Fibroblast of skin of left biceps (primary cell): ENCODE measurements around the gene STARD10.

Experiments used
- DNase-seq, 2 experiments: peaks; one replicate each; pipeline ENCODE4 v3.0.0-alpha.2; 2013; ENCODE audit warnings: low read depth in 2 of 2

The STARD10 gene

GRCh38 chr11:72763823-72764222 lies 30.0 kb downstream of the STARD10 start:
- DNase-seq: no peak

- DNase-seq: no peak
These were observed 31.1 kb downstream of the STARD10 start for GRCh38 chr11:72762641-72763304.

DNA sequence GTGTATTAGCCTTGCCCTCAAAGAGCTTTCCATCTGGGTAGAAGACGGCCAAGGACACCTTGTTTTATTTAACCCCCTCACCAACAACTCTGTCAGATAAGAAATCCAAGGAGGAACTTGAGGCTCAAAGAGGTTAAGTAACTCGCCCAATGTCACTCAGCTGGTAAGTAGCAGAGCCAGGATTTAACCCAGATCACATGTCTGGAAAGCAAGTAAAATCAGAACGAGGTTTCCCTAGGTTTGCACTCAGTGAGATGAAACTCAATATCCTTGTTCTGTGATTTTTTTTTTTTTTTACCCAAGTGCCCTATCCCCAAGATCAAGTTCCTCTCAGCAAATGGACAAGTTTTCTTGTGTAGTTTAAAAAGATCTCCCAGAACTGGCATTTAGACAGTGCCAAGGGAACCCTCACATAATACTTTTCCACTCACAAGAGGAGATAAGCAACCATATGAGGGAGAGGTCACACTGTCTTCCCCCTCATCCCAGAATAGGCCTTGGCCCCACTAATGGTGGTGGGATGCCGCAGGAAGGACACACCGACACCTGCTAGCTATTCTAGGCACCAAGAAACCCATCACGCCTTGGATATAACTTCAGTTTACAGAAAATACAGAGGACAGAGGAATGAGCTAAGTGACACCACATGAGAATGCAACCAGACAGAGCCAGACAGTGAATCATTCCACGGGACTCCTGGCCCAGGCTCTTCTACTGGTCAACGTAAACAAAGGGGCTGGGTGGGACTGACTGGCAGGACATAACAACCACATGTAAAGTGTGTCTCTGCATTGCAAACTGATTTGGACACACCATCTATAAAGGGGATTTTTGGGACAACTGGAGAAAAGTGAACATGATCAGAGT lies 33.1 kb downstream of the STARD10 start:
- no peak for DNase-seq

GRCh38 chr11:72759468-72759985 lies 34.3 kb downstream of the STARD10 start:
- DNase-seq: no peak

- peak; percentile 66 to 71 for DNase-seq
These were observed 35.0 kb downstream of the STARD10 start for GRCh38 chr11:72758690-72759389.

GRCh38 chr11:72758304-72758689 lies 35.5 kb downstream of the STARD10 start:
- no peak for DNase-seq

DNA sequence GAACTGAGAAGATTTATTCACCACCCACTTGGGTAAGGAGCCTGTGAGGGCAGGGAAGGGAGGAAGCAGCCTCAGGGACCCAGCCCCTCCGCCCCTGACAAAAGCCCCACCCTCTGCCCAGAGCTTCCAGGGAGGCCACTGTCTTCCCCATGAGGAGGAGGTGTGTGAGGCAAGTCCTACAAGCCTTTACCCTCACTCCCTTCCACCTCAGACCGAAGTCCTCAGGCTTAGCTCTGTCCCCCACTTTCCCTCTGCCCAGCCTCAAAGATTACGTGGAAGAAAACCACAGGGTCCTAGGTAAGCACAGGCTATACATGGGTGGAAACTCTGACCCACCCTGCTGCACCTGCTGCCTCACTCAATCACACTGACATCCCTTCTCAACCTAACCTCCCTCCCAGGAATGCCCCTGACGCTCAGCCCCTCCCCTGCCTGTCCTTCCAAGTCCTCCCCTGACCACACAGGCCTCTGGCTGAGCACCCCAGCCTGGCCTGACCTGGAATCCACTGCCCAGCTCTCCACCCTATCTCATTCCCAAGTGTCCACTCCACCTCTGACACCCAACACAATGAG lies 38.0 kb downstream of the STARD10 start:
- DNase-seq: no peak

DNA sequence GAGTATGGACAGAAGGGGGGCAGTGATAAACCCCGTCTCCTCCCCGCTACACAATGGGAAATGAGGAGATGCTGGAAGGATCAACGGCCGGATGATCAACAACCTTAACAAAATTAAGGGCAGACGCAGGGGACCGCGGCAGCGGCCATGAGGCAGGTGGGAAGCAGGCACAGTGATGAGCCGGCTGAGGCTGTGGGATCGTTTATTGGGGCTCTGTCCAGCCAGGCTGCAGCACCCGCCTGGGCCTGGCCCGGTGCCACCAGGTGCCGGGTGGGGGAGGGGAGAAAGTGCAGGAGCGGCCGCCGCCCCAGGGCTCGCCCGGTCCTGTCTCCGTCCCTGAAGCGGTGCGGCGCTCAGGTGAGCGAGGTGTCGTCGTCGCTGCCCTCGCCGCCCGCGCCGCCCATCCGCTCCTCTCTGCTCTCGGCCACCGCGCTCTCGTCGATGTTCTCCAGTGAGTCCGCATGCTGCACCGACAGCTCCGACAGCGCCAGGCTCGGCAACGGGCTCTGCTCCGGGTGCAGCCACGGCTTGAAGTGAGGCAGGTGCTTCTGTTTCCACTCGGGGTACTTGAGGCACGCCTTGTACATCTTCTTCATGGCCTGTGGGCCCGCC lies 39.2 kb downstream of the STARD10 start:
- DNase-seq: no peak

DNA sequence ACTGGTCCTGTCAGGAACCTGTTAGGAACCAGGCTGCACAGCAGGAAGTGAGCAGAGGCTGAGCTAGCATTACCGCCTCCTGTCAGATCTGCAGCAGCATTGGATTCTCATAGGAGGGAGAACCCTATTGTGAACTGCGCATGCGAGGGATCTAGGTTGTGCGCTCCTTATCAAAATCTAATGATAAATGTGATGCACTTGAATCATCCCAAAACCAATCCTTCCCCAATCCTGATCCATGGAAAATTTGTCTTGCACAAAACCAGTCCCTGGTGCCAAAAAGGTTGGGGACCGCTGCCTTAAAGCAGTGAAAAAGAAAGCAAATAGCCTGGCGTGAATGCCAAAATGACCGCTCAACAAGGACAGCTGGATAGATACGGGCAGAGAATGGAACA lies 39.7 kb downstream of the STARD10 start:
- DNase-seq: no peak

DNA sequence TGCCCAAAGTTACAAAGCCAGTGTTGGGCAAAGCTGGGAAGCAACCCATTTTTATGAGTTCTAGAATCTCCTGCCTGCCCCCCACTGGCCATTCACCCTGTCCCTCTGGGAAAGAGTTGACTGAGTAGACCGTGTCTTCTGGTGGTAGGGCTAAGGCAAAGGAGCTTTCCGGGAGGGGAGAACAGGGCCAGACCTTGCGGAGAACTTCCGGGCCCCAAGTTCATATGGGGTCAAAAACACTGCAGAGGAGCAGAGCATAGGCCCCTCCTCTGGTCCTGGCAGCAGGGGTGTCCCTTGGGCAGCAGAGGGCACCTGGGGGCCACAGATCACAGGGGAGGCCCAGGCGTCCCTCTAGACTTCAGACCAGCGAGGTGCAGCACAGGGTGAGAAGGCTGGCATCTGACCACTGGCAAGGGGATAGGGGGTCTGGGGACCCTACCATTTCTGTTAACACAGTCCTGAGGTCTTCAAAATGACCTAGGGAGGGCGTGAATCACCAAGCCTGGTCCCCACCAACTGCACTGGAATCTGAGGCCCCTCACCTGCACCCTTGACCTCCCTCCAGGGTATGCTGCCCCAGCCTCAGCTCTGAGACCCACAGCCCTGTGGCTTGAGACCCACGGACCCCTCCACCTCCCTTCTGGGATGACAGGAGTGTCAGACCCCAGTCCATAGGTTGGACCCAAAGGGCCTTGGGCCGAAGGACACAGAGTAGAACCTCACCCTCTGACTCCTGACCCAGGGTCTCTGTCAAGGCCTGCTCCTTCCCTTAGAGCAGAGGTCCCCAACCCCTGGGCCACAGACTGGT lies 40.3 kb downstream of the STARD10 start:
- no peak for DNase-seq

GRCh38 chr11:72752088-72752914 lies 41.5 kb downstream of the STARD10 start, which contains the start of gene ARAP1:
ARAP1 (minus strand) TSS chr11:72752408; CDS start chr11:72727128, 25,280 bp downstream.
- DNase-seq: no peak

- no peak for DNase-seq
These were observed 42.4 kb downstream of the STARD10 start for GRCh38 chr11:72751116-72752087.

DNA sequence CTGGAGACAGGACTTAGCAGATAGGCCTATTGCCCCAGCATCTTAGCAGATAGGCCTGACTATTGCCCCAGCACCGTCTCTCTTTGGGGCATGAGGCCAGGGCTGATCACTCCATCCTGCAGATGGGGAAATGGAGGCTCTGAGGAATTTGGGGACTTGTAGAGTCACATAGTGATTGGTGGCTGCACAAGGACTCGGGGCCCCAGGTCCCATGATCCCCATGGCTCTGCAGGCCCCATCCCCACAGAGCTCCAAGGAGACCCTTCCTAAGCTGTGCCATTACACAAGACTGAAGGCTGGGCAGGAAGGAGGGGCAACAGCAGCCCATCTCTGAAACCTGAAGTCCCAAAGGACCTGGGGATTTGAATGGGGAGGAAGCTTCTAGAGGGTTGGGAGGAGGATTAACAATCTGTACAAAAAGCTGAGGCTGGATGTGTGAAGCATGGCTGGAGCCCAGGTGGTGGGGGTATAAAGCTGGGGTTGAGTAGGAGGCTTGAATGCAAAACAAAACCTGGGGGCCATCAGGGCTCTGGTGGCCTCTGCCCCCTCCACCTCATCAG lies 43.2 kb downstream of the STARD10 start:
- no peak for DNase-seq

GRCh38 chr11:72750086-72750485 lies 43.8 kb downstream of the STARD10 start:
- no peak for DNase-seq

DNA sequence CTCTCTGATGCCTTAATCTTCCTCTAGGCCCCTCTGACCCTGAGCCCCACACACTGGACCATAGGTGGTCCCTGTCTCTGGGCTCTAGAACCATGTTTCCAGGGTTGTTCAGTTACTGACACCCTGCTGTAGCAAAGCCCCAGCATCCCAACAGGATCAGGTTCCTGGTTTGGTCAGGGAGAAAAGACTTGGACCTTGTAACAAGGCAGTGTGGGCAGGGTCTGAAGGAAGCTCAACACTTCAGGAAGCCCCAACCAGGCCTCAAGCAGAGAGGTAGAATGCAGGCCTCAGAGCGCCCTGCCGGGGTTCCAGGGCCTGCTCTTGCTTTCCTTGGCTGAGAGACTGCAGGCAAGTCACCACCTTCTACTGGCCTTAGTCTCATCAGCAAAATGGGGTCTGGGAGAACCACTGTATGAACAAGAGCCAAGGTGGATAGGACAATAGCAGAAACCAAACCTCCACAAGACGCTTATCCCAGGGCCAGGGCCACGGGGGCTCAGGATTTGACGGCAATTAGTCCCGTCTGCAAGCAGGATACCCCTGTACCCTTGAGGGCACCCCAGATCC lies 46.5 kb downstream of the STARD10 start:
- no peak for DNase-seq

DNA sequence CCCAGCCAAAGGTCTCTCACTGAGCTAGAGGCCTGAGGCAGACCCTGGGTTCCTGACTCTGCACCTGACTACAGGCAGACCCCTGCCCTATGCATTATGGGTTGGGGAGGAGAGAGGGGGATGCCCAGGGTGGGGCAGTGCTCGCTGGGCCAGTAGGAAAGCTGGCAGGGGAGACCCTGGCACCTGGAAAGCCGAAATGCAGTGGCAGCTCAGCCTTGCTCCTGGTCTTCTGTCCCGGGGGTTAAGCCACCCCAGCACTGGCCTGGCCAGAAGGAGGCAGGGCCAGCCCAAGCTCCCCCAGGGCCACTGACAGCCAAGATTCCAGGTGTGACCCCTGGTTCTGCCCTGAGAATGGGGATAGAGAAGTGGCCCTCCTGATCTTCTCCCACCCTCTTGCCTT lies 47.0 kb downstream of the STARD10 start:
- no peak for DNase-seq

DNA sequence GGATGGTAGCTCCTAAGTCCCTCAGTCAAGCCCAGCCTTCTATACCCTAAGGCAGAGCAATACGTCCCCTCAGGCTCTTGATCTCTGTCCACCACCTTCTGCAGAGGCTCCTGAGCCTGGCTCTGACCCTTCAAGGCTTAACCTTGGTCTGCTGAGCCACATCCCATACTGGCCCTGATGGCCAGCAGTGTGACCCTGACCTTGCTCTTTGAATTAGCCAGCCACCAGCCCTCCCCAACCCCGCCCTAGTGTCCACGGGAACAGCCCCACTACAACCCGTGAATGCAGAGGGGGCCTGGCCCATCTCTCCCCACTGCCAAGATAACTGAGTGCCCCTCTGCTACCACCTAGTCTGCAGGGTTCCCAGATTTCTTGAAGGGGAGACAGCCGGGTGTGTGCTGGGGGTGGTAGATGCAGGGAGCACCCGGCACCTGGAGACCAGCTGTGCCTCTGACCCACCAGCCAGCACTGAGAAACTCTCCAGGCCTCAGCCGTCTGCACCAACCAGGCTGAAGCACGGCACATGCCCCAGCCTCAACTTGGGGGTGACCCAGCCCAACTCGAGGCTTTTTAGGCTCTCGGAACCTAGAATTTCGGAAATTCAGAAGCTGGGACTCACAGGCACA lies 47.8 kb downstream of the STARD10 start:
- no peak for DNase-seq
